A673 (cell line): ENCODE measurements around the gene INPP5A.

Experiments used
- EZH2 ChIP-seq: fragments of 200-600 bp; sonication (generic); IDR thresholded peaks from 2 replicates; pipeline ENCODE4 v1.6.1; 2017; ENCODE audit warnings: borderline replicate concordance, low read depth, mild to moderate bottlenecking, mixed read lengths, antibody characterized with exemption, low read length; ENCODE audit not compliant: poor library complexity, severe bottlenecking
- TF ChIP-seq, protein P1 (sequence below): fragments of 300-800, 200-600 bp; sonication (generic); conservative IDR thresholded peaks from 2 replicates; pipeline ENCODE4 v1.5.1; 2017; ENCODE audit warnings: low read depth, mild to moderate bottlenecking, antibody characterized with exemption, low read length, moderate library complexity, mixed read lengths

DNA sequence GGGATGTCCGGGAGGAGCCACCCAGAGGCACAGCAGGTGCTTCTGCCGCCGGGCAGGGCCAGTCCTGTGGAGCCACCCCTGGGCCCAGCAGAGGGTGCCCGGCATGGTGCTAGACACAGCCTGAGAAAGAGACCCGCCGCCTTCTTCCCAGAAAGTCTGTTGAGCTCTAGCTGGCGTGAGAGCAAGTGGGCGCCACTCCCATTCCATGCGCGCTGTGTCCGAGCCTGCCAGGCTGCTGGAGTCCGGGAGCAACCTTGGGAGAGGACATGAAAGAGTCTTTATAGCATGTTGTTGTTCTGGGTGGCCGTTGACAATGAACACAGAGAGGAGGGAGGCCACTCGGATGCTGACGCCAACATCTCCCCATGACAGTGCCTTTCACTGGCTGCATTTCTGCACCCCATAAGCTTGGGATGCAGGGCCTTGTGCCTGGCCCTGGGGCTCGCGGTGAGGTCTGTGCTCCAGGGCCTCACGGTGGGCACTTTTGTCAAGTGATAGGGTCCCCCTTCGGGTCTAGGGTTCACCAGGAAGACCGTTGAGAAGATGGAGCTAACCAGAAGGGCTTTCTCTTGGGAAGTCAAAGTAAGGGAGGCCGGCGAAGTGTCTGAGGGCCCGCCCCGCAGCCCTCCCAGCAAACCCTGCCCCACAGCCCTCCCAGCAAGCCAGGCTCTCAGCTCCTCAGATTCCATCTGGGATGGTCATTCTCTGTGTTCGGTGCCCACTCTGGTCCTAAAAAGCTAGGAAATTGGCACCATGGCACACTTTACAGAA is 201.1 kb downstream of the INPP5A start:
- TF ChIP-seq, protein P1, sequence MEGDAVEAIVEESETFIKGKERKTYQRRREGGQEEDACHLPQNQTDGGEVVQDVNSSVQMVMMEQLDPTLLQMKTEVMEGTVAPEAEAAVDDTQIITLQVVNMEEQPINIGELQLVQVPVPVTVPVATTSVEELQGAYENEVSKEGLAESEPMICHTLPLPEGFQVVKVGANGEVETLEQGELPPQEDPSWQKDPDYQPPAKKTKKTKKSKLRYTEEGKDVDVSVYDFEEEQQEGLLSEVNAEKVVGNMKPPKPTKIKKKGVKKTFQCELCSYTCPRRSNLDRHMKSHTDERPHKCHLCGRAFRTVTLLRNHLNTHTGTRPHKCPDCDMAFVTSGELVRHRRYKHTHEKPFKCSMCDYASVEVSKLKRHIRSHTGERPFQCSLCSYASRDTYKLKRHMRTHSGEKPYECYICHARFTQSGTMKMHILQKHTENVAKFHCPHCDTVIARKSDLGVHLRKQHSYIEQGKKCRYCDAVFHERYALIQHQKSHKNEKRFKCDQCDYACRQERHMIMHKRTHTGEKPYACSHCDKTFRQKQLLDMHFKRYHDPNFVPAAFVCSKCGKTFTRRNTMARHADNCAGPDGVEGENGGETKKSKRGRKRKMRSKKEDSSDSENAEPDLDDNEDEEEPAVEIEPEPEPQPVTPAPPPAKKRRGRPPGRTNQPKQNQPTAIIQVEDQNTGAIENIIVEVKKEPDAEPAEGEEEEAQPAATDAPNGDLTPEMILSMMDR, result no peak
- TF ChIP-seq EZH2, result no peak
